PFSK-1 (cell line): ENCODE results near the gene RMND5A.

Experiments
- FOXP2 ChIP-seq: optimal IDR thresholded peaks from 2 replicates; pipeline ENCODE3; 2011; ENCODE audit warnings: borderline replicate concordance, control low read depth, inconsistent platforms; ENCODE audit not compliant: insufficient read depth; ENCODE audit errors: extremely low read length, extremely low read depth
- POLR2AphosphoS5 ChIP-seq: IDR thresholded peaks from 2 replicates; pipeline ENCODE4 v1.6.1; 2012; ENCODE audit warnings: low read depth, mild to moderate bottlenecking, control low read depth, low read length, moderate library complexity

DNA sequence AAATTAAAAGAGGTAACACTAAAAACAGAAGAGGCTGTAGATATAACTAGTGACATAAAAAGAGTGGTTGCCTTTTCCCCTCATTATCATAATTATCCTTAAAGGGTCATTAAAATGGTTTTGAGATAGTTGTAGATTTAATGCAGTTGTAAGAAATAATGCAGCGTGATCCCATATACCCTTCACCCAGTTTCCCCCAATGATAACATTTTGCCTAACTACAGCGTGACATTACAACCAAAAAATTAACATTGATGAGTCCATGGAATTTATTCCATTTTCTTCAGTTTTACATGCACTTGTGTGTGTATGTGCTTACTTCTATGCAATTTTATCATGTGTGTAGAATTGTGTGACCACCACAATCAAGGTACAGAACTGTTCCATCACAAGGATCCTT, 13.2 kb upstream of the RMND5A start:
- TF ChIP-seq POLR2AphosphoS5 = no peak
- no peak for TF ChIP-seq FOXP2
